GM18868 (cell line): ENCODE measurements around the gene PKIB.
"Not testable (repeated sequence)": the region's sequence is repeated elsewhere in the genome, so short reads cannot be mapped to it uniquely, and the experiment has no call there.

ENCODE experiments used
- ATAC-seq: cut with Tn5 transposase; IDR thresholded peaks from one replicate; pipeline ENCODE4 v1.9.1; 2021; ENCODE audit warnings: mild to moderate bottlenecking, moderate library complexity; ENCODE audit not compliant: unreplicated experiment

Gene PKIB, protein sequence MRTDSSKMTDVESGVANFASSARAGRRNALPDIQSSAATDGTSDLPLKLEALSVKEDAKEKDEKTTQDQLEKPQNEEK

GRCh38 chr6:122609881-122610689 is at the start of gene PKIB:
PKIB (plus strand) TSS chr6:122610405; CDS start chr6:122717795, 107,390 bp downstream.
- peak; percentile 89 for ATAC-seq

DNA sequence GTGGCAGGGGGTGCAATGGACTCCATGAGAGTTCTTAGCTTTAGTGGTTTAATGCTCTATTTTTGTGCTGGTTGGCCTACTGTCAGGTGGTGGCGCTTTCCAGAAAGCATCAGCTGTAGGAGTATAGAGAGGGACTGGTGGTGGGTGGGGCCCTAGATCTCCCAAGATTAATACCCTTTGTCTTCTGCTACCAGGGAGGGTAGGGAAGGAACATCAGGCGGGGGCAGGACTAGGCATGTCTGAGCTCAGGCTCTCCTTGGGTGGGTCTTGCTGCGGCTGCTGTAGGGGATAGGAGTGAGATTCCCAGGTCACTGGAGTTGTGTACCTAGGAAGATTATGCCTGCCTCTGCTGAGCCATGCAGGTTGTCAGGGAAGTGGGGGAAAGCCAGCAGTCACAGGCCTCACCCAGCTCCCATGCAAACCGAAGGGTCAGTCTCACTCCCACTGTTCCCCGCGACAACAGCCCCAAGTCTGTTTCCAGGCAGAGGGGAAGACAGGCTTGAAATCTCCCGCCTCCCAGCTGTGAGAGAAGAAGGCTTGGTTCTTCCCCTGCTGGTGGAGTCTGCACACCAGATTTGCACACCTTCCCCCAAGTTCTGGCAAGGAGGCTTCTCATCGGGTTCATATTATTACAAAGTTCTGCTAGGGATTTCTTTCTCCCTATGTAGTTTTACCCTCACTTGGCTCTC is 46.7 kb upstream of the PKIB start:
- ATAC-seq = no peak

DNA sequence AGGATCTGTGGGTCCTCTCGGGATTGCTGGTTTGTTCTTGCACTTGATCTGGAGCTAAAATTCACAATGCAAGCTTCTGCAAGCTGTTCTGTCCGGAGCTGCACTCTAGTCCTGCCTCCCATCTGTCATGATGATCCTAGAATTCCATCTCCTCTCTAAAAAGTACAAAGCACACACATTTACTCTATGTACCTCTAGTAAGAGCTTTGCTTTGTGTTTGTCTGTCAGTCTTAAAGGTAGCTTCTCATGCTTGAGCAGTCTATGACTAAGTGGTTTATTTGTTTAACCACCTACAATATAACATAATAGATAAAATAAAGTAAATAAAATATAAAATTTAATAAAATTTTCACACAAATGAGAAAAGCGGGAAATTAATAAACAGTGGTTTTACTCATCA is 46.0 kb upstream of the PKIB start:
- no peak for ATAC-seq

DNA sequence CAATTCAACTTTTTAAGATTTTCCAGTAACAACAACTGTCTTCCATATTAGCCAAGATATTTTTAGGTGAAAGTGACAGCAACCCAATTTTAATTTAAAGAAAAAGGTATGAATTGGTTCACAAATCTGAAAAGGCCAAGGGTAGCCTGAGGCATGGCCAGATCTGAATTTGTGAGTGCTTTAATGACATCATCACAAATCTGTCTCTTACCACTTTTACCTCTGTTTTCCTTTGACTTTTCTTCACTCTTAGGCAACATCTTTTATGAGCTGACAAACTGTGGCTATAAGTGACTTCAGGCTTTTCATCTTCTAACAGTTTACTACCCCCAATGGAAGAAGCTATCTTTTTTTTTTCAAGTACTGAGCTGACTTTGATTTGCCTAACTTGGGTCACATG is 44.5 kb upstream of the PKIB start:
- ATAC-seq = no peak

GRCh38 chr6:122567034-122567433 is 43.2 kb upstream of the PKIB start:
- ATAC-seq = peak; percentile 36

- no peak for ATAC-seq
These were observed 41.9 kb upstream of the PKIB start for GRCh38 chr6:122568350-122568749.

DNA sequence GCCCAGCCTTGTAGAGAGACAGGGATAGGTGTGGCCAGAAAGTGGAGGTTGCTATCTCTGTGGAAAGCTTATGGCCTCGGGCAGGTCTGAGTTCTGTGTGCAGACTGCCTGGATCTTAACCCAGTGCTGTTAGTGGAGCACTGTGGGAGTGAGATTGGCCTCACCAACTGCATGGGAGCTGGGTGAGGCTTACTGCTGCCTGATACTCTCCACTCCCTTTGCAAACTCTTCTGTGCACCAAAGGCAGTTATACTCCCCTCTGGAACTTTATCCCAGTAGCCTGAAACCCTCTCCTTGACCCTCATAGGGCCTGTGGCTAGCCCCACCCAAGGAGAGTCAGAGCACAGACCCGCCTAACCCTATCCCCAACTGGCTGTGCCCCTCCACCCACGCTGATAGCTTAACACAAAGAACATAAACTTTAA is 41.4 kb upstream of the PKIB start:
- ATAC-seq = no peak

GRCh38 chr6:122569230-122569771 is 40.9 kb upstream of the PKIB start:
- no peak for ATAC-seq

GRCh38 chr6:122571888-122572287 is 38.3 kb upstream of the PKIB start:
- peak; percentile 41 for ATAC-seq

GRCh38 chr6:122576888-122577287 is 33.3 kb upstream of the PKIB start:
- no peak for ATAC-seq

DNA sequence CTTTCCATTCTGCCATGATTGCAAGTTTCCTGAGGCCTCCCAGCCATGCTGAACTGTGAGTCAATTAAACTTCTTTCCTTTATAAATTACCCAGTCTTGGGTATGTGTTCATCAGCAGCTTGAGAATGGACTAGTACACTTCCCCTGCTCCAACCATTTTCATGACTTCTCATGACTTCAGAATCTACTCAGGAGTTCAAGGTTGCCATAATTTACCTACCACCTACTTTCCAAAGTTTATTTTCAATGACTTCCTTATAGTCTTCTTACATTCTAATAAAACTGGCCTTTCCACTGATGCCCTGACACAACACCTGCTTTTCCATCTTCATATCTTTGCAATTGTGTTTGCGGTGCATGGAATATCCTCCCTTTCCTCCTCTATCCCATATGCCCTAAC is 31.2 kb upstream of the PKIB start:
- no peak for ATAC-seq

GRCh38 chr6:122580737-122581136 is 29.5 kb upstream of the PKIB start:
- no peak for ATAC-seq

- no peak for ATAC-seq
These were observed 21.1 kb upstream of the PKIB start for GRCh38 chr6:122589115-122589514.

GRCh38 chr6:122598295-122598694 is 11.9 kb upstream of the PKIB start:
- not testable (repeated sequence) for ATAC-seq

GRCh38 chr6:122604676-122605075 is 5.5 kb upstream of the PKIB start:
- ATAC-seq = no peak

DNA sequence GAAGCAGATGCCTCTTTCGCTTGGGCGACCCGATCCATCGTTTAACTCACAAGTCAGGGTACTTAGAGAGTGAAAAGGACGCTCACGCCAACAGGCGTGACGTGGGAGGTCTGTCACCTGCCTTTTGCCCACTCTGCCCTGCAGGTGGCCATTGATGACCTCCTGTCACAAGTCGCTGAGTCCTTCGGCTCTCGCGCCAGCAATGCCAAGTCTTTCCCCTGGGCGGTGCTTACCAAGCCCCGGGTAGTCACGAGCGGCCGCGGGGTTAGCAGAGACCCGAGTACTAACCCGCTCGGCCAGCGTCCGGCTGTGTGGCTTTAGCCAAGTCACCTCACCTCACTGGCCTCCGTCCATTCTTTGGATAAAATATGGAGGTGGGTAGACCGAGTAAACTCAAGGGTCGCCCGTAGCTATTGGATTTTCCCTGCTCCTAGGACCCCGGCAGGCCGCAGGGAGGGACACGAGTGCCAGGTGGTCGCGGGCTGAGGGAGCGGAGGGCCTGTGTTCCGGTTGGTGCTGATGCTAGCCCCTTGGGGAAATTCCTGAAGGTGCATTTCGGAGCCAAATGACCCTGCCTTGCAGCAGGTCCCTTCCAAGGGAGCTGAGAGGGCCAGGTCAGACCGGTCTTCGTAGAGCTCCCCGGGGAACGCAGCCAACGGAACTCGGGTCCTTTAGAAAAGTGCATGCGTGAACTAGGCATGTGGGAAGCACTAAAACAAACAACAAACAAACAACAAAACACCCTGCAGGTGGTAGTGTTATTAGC is 668 bp downstream of the PKIB start:
- peak; percentile 39 for ATAC-seq

- no peak for ATAC-seq
These were observed 2.6 kb downstream of the PKIB start for GRCh38 chr6:122612838-122613237.

GRCh38 chr6:122614303-122614702 is 4.1 kb downstream of the PKIB start:
- ATAC-seq = no peak

GRCh38 chr6:122615409-122615808 is 5.2 kb downstream of the PKIB start:
- ATAC-seq = no peak

- ATAC-seq = no peak
These were observed 6.7 kb downstream of the PKIB start for GRCh38 chr6:122616877-122617276.

- no peak for ATAC-seq
These were observed 9.1 kb downstream of the PKIB start for GRCh38 chr6:122619309-122619708.
